GM06990 (cell line): ENCODE results near the gene STK16.

ENCODE experiments used
- DNase-seq: peaks from one replicate; pipeline ENCODE4 v3.0.0-alpha.2; 2011; ENCODE audit not compliant: insufficient read length; ENCODE audit errors: extremely low read depth
- H3K27me3 ChIP-seq: replicated peaks from 2 replicates; pipeline ENCODE4 v1.6.0; 2011; ENCODE audit warnings: low read length; ENCODE audit not compliant: control insufficient read depth, insufficient read depth
- H3K36me3 ChIP-seq: 2 replicates; pipeline ENCODE4 v1.5.1; 2011; ENCODE audit warnings: low read length; ENCODE audit not compliant: control insufficient read depth, insufficient read depth
- H3K4me3 ChIP-seq: replicated peaks from 2 replicates; pipeline ENCODE4 v1.5.1; 2011; ENCODE audit warnings: low read depth, mild to moderate bottlenecking, control low read depth, low read length
- CTCF ChIP-seq: IDR thresholded peaks from 2 replicates; pipeline ENCODE4 v1.5.1; 2011; ENCODE audit warnings: low read length, control low read depth, mild to moderate bottlenecking, inconsistent platforms; ENCODE audit not compliant: insufficient read depth, poor library complexity, severe bottlenecking

Gene STK16

GRCh38 chr2:219299372-219299760 is 54.1 kb downstream of the STK16 start:
- Histone ChIP-seq H3K36me3 (no peaks in the 10 kb centered on the region), H3K4me3 (no peak overlapping the region), H3K27me3 (peaks cover 3% of the 10 kb centered on the region)
- no peak for TF ChIP-seq CTCF
- DNase-seq = no peak
